Upper lobe of right lung (tissue), 1 donor: ENCODE data around the gene MTRR. TPM values are rescaled to one million over a fixed set of nuclear protein-coding genes. Genes with fewer than 3 reads are reported as not detected.

Experiments used
- ATAC-seq: fragments of 200-7000 bp; cut with Tn5 transposase; one replicate; pipeline ENCODE4 v1.9.1; 2020; ENCODE audit warnings: mild to moderate bottlenecking, moderate library complexity
- DNase-seq: peaks from one replicate; pipeline ENCODE4 v3.0.0-alpha.2; 2020
- H3K27ac ChIP-seq: fragments of 200-600 bp; one replicate; pipeline ENCODE4 v1.8.0; 2022
- H3K27me3 ChIP-seq: fragments of 200-600 bp; one replicate; pipeline ENCODE4 v1.8.0; 2022; ENCODE audit warnings: mild to moderate bottlenecking
- H3K36me3 ChIP-seq: fragments of 200-600 bp; one replicate; pipeline ENCODE4 v1.8.0; 2022
- H3K4me1 ChIP-seq: fragments of 200-600 bp; one replicate; pipeline ENCODE4 v1.8.0; 2022
- H3K4me3 ChIP-seq: fragments of 200-600 bp; one replicate; pipeline ENCODE4 v1.8.0; 2022; ENCODE audit warnings: mild to moderate bottlenecking
- H3K9me3 ChIP-seq: fragments of 200-600 bp; one replicate; pipeline ENCODE4 v1.8.0; 2022
- CTCF ChIP-seq: fragments of 200-600 bp; IDR thresholded peaks from one replicate; pipeline ENCODE4 v1.8.0; 2022; ENCODE audit warnings: antibody characterized with exemption
- intact Hi-C: fragments of 100-400 bp; cut with DNase I; formaldehyde crosslinking; loops from one replicate; pipeline ENCODE4 v1.11.0; 2022
- total RNA-seq: library from RNA; stranded (reverse); fragmentation: NEBNext Ultra II Directional; extraction: Animal tissue kit (Norgen Biotek cat#: 25700); gene quantifications from one replicate; pipeline ENCODE4 v1.2.1, GENCODE V29; 2021
- donor health status: DM: no; HTN: yes; CAD: no; lungs with severe emphysema.

The MTRR gene
- total RNA-seq, 1 donor from 2014 or later = 116 TPM

- intact Hi-C loops = no loop called here
Measured at GRCh38 chr5:7930011-7930410, 61.1 kb downstream of the MTRR start.

DNA sequence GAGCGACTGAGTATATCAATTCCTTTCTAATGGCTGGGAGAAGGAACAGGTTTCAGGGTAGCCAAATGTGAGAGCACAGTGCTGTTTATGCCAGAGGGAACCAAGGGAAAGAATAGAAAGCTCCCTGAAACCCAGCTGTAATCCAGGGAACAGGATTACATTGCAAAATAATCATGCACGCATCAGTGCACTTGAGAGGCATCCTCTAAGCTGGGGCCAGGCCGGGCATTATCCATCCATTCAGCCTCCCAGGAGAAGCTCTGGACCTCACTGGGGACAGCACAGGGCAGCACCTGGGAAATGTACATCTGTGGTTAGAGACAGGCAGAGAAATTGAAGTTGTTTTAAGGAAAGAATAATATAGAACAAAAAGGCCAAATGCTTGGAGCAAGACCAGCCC, 72.7 kb downstream of the MTRR start:
- Histone ChIP-seq H3K9me3 (no peaks in the 10 kb centered on the region), H3K4me3 (no peak overlapping the region), H3K27ac (no peak overlapping the region), H3K4me1 (no peaks in the 10 kb centered on the region), H3K27me3 (no peaks in the 10 kb centered on the region), H3K36me3 (no peaks in the 10 kb centered on the region)
- no peak for DNase-seq
- intact Hi-C loops = no loop called here
- no peak for ATAC-seq
- no peak for TF ChIP-seq CTCF

More at GRCh38 chr5:7930011-7930410, 61.1 kb downstream of the MTRR start:
- no peaks in the 10 kb centered on the region for H3K36me3 ChIP-seq
- H3K27ac ChIP-seq = no peak overlapping the region
- DNase-seq (no peak), ATAC-seq (no peak)
- peaks cover 11% of the 10 kb centered on the region for H3K27me3 ChIP-seq
- H3K4me1 ChIP-seq = no peaks in the 10 kb centered on the region
- H3K4me3 ChIP-seq = no peak overlapping the region
- TF ChIP-seq CTCF = no peak
- H3K9me3 ChIP-seq = no peaks in the 10 kb centered on the region

- Histone ChIP-seq H3K27ac (no peak overlapping the region), H3K4me1 (no peaks in the 10 kb centered on the region), H3K4me3 (no peak overlapping the region), H3K27me3 (no peaks in the 10 kb centered on the region), H3K36me3 (no peaks in the 10 kb centered on the region), H3K9me3 (no peaks in the 10 kb centered on the region)
- intact Hi-C loops = no loop called here
- TF ChIP-seq CTCF = no peak
- DNase-seq (no peak), ATAC-seq (no peak)
Measured at GRCh38 chr5:7947301-7947700, 78.4 kb downstream of the MTRR start.

Other genes starting within 250 kb of the MTRR start
- 0.93 TPM for gene CFAP90, start 18.0 kb upstream of the MTRR start, total RNA-seq
- 8.0 TPM for gene FASTKD3, start 117 bp upstream of the MTRR start, total RNA-seq